Measurements from ENCODE around the gene NDUFB7. TPM values are rescaled to one million over a fixed set of nuclear protein-coding genes. Genes with fewer than 3 reads are reported as not detected.

The NDUFB7 gene
- total RNA-seq, 1 experiment from 2014 or later, result 1,095 TPM

DNA sequence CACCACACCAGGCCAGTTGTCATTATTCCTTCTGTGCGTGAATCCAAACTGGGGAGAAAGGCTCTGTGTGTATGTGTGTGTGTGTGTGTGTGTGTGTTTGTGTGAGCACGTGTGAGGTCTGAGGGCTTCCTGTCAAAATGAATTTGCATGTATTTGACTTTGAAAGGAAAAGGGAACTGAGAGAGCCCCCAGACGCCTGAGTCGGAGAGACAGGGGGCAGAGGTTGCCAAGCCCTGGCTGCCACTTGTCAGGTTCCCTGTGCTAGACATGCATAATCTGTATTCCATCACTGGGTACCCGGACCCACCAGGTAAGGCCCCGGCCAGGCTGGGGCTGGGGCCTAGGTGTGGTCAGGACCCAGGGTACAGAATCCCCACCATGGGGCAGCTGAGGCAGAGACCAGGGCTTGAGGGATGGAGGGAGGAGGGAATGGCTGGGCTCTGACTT lies 11.1 kb upstream of the NDUFB7 start, which contains the start of gene CLEC17A:
Gene CLEC17A (plus strand): TSS at position 191 of the 447 bp plus-strand sequence. CDS start 77 bp downstream, at position 268.
- H3K27me3 ChIP-seq (ENCODE audit: low read length), result no peaks in the 10 kb centered on the region
- ATAC-seq, result no peak
- no peaks in the 10 kb centered on the region for H3K79me2 ChIP-seq (ENCODE audit: low read length)
- ChIA-PET CTCF (no interaction called here), POLR2A (ENCODE audit: unreplicated experiment) (no interaction called here)
- H3K9ac ChIP-seq (ENCODE audit: low read length), result no peak within 1 kb of the TSS
- TF ChIP-seq EZH2 (IDR thresholded peaks at IDR 0.05; ENCODE audit: low read length, unreplicated experiment) (no peak), EZH2phosphoT487 (IDR thresholded peaks at IDR 0.05; ENCODE audit: borderline replicate concordance, low read length) (no peak)
- TF ChIP-seq, protein P1, sequence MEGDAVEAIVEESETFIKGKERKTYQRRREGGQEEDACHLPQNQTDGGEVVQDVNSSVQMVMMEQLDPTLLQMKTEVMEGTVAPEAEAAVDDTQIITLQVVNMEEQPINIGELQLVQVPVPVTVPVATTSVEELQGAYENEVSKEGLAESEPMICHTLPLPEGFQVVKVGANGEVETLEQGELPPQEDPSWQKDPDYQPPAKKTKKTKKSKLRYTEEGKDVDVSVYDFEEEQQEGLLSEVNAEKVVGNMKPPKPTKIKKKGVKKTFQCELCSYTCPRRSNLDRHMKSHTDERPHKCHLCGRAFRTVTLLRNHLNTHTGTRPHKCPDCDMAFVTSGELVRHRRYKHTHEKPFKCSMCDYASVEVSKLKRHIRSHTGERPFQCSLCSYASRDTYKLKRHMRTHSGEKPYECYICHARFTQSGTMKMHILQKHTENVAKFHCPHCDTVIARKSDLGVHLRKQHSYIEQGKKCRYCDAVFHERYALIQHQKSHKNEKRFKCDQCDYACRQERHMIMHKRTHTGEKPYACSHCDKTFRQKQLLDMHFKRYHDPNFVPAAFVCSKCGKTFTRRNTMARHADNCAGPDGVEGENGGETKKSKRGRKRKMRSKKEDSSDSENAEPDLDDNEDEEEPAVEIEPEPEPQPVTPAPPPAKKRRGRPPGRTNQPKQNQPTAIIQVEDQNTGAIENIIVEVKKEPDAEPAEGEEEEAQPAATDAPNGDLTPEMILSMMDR (conservative IDR thresholded peaks at IDR 0.05; ENCODE audit: low read depth, low read length), result no peak
- H3K4me3 ChIP-seq (ENCODE audit: low read length), result no peak within 1 kb of the TSS
- no peak within 1 kb of the TSS for H3K27ac ChIP-seq (ENCODE audit: low read length)
- H4K20me1 ChIP-seq (ENCODE audit: low read length), result no peaks in the 10 kb centered on the region
- H3K4me2 ChIP-seq (ENCODE audit: low read length), result no peak within 1 kb of the TSS
- no peaks in the 10 kb centered on the region for H3K9me3 ChIP-seq (ENCODE audit: low read length)
- H3K9me2 ChIP-seq (replicated peaks; ENCODE audit: low read length), result no peaks in the 10 kb centered on the region
- H2AFZ ChIP-seq (ENCODE audit: low read length), result no peak within 1 kb of the TSS
- no peaks in the 10 kb centered on the region for H3K36me3 ChIP-seq (ENCODE audit: low read depth, low read length)
- intact Hi-C loops (cut with micrococcal nuclease), result no loop called here
- no peak for DNase-seq
- no peaks in the 10 kb centered on the region for H3K4me1 ChIP-seq (ENCODE audit: insufficient read depth, low read length)
- no TSS peak for BruUV-seq (replicated peaks)
- H3F3A ChIP-seq (ENCODE audit: low read length, unreplicated experiment), result no peaks in the 10 kb centered on the region

DNA sequence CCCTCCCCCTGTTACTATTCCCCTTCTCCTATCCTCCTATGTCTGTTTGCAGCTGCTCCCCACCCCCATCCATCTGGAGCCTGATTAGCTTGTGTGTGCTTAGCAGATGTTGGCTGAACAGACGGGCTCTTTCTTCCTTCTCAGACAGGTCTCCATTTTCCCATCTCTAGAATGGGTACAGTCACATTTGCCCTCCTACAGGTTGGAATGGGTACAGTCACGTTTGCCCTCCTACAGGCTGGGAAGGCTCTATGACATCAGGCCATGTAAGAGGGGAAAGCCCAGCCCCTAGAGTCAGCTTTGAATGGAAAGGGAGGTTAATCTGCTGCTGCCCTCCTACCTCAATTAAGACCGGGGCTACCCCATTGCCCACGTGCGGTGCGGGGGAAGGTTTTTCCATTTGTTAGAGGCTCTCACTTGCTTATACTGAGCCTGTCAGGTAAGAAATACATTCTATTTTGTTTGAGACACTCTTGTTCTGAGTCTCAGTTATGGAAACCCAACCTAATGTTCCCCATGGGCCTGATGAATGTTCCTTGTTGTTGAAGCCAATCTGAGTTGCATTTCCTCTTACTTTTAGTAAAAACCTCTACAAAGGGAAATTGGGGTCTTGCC lies 8.9 kb upstream of the NDUFB7 start:
- H3F3A ChIP-seq (ENCODE audit: low read length, unreplicated experiment), result no peaks in the 10 kb centered on the region
- no peaks in the 10 kb centered on the region for H4K20me1 ChIP-seq (ENCODE audit: low read length)
- no peaks in the 10 kb centered on the region for H3K9me3 ChIP-seq (ENCODE audit: low read length)
- H3K36me3 ChIP-seq (ENCODE audit: low read depth, low read length), result no peaks in the 10 kb centered on the region
- no peak overlapping the region for H3K4me3 ChIP-seq (ENCODE audit: low read length)
- no peak overlapping the region for H3K4me2 ChIP-seq (ENCODE audit: low read length)
- H3K27me3 ChIP-seq (ENCODE audit: low read length), result no peaks in the 10 kb centered on the region
- ATAC-seq, result no peak
- H3K79me2 ChIP-seq (ENCODE audit: low read length), result no peaks in the 10 kb centered on the region
- ChIA-PET POLR2A (ENCODE audit: unreplicated experiment) (no interaction called here), CTCF (no interaction called here)
- BruUV-seq (replicated peaks), result no TSS peak
- no peak for DNase-seq
- H3K4me1 ChIP-seq (ENCODE audit: insufficient read depth, low read length), result no peaks in the 10 kb centered on the region
- H3K9ac ChIP-seq (ENCODE audit: low read length), result no peak overlapping the region
- intact Hi-C loops (cut with micrococcal nuclease), result no loop called here
- no peaks in the 10 kb centered on the region for H3K9me2 ChIP-seq (replicated peaks; ENCODE audit: low read length)
- H3K27ac ChIP-seq (ENCODE audit: low read length), result no peak overlapping the region
- H2AFZ ChIP-seq (ENCODE audit: low read length), result no peak overlapping the region
- TF ChIP-seq, protein P1 (conservative IDR thresholded peaks at IDR 0.05; ENCODE audit: low read depth, low read length), result no peak
- no peak for TF ChIP-seq EZH2 (IDR thresholded peaks at IDR 0.05; ENCODE audit: low read length, unreplicated experiment)
- no peak for TF ChIP-seq EZH2phosphoT487 (IDR thresholded peaks at IDR 0.05; ENCODE audit: borderline replicate concordance, low read length)

DNA sequence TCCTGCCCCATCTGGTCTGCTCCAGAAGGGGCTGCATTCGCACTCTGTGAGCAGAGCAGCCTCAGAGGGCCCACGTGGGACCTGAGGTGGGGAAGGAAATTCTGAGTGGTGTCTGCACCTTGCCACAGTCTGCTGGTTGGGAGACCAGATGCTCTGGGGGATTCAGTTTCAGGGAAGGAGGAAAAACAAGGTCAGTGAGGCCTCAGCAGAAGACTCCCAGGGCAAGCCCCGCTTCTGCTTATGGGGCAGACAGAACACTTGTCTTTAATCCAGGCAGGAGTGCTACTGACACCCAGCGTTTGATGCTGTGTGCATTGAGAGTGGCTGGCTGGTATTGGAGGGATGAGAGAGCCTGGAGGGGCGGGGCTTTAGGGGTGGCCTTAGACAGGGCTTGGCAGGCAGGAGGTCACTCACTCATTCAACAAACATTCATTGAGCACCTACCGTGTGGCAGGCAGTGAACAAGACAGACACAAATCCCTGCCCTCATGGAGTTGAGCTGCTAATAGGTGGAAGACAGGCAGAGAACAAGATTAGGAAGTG lies 6.1 kb upstream of the NDUFB7 start:
- Histone ChIP-seq H3K9ac (ENCODE audit: low read length) (no peak overlapping the region), H3K27me3 (ENCODE audit: low read length) (no peaks in the 10 kb centered on the region), H3F3A (ENCODE audit: low read length, unreplicated experiment) (no peaks in the 10 kb centered on the region), H3K27ac (ENCODE audit: low read length) (no peak overlapping the region), H3K4me3 (ENCODE audit: low read length) (no peak overlapping the region), H3K36me3 (ENCODE audit: low read depth, low read length) (no peaks in the 10 kb centered on the region), H3K4me2 (ENCODE audit: low read length) (no peak overlapping the region), H2AFZ (ENCODE audit: low read length) (no peak overlapping the region), H4K20me1 (ENCODE audit: low read length) (no peaks in the 10 kb centered on the region), H3K79me2 (ENCODE audit: low read length) (no peaks in the 10 kb centered on the region), H3K4me1 (ENCODE audit: insufficient read depth, low read length) (peaks cover 6% of the 10 kb centered on the region), H3K9me2 (replicated peaks; ENCODE audit: low read length) (no peaks in the 10 kb centered on the region), H3K9me3 (ENCODE audit: low read length) (no peaks in the 10 kb centered on the region)
- CTCF ChIA-PET, result no interaction called here
- intact Hi-C loops (cut with micrococcal nuclease), result no loop called here
- no TSS peak for BruUV-seq (replicated peaks)
- DNase-seq (peak; percentile 17), ATAC-seq (0 out of 2 replicates have a peak, but pooled peaks have one; percentile 13)
- TF ChIP-seq, protein P1 (conservative IDR thresholded peaks at IDR 0.05; ENCODE audit: low read depth, low read length), result no peak
- TF ChIP-seq EZH2phosphoT487 (IDR thresholded peaks at IDR 0.05; ENCODE audit: borderline replicate concordance, low read length) (no peak), EZH2 (IDR thresholded peaks at IDR 0.05; ENCODE audit: low read length, unreplicated experiment) (no peak)
- POLR2A ChIA-PET (ENCODE audit: unreplicated experiment), result no interaction called here

Measured in PC-3 (cell line).